ENCODE measurements around the gene ACOD1.

DNA sequence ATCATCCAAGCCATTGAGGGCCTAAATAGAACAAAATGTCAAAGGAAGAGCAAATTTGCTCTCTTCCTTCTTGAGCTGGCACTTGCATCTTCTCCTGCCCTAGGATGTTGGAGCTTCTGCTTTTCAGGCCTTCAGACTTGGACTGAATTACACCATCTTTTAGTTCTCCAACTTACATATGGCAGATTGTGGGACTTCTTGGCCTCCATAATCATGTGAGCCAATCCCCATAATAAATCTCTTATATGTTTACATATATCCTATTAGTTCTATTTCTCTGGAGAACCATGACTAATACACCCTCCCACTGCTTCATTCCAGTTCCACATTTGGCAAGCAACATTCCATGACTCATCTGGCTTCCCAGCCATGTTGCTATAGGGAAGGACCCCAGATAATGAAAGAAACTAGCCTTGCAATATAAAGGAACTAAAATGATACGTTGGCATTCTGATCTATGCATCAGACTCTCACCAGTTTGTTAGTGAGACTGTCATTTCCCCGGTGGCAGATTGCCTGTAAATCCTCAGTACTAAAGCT is 11.0 kb upstream of the ACOD1 start:
- TF ChIP-seq, protein P1, sequence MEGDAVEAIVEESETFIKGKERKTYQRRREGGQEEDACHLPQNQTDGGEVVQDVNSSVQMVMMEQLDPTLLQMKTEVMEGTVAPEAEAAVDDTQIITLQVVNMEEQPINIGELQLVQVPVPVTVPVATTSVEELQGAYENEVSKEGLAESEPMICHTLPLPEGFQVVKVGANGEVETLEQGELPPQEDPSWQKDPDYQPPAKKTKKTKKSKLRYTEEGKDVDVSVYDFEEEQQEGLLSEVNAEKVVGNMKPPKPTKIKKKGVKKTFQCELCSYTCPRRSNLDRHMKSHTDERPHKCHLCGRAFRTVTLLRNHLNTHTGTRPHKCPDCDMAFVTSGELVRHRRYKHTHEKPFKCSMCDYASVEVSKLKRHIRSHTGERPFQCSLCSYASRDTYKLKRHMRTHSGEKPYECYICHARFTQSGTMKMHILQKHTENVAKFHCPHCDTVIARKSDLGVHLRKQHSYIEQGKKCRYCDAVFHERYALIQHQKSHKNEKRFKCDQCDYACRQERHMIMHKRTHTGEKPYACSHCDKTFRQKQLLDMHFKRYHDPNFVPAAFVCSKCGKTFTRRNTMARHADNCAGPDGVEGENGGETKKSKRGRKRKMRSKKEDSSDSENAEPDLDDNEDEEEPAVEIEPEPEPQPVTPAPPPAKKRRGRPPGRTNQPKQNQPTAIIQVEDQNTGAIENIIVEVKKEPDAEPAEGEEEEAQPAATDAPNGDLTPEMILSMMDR (IDR thresholded peaks at IDR 0.05) = no peak
- TF ChIP-seq POLR2AphosphoS5 (IDR thresholded peaks at IDR 0.05; ENCODE audit: low read depth, low read length) = no peak; the same call in 1 of the 2 replicates
- no peak for TF ChIP-seq FOXM1 (IDR thresholded peaks at IDR 0.05; ENCODE audit: low read depth)
- no peak for TF ChIP-seq RFX5 (IDR thresholded peaks at IDR 0.05; ENCODE audit: low read length)
- TF ChIP-seq, protein P2, sequence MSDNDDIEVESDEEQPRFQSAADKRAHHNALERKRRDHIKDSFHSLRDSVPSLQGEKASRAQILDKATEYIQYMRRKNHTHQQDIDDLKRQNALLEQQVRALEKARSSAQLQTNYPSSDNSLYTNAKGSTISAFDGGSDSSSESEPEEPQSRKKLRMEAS (IDR thresholded peaks at IDR 0.05; ENCODE audit: low read depth) = no peak
- no peak for TF ChIP-seq RAD21 (IDR thresholded peaks at IDR 0.05; ENCODE audit: low read length)
- TF ChIP-seq CHD2 (IDR thresholded peaks at IDR 0.05; ENCODE audit: low read length, partially characterized antibody) = no peak
